Neural cell (in vitro differentiated cells): ENCODE results near the gene FGF14. TPM values are rescaled to one million over a fixed set of nuclear protein-coding genes. Genes with fewer than 3 reads are reported as not detected.

Experiments
- H2AFZ ChIP-seq: fragments of 200-600, 300-800 bp; sonication (generic), shearing (Covaris generic); 2 replicates; pipeline ENCODE4 v1.6.0; 2014; ENCODE audit warnings: low read depth, mild to moderate bottlenecking, antibody characterized with exemption, low read length, moderate library complexity
- H3F3A ChIP-seq: fragments of 200-600 bp; shearing (Covaris generic); 2 replicates; pipeline ENCODE4 v1.6.1; 2016; ENCODE audit warnings: mild to moderate bottlenecking, moderate library complexity, mixed read lengths, antibody characterized with exemption, low read length; ENCODE audit not compliant: insufficient read depth, poor library complexity, severe bottlenecking
- H3K27ac ChIP-seq: fragments of 200-600, 300-800 bp; sonication (generic), shearing (Covaris generic); 2 replicates; pipeline ENCODE4 v1.5.1; 2014; ENCODE audit warnings: mild to moderate bottlenecking, low read length, moderate library complexity
- H3K27me3 ChIP-seq: fragments of 300-800, 200-600 bp; sonication (generic), shearing (Covaris generic); 2 replicates; pipeline ENCODE4 v1.6.0; 2014; ENCODE audit warnings: mild to moderate bottlenecking, low read depth, low read length, moderate library complexity; ENCODE audit not compliant: insufficient read depth
- H3K36me3 ChIP-seq: fragments of 300-800, 200-600 bp; sonication (generic), shearing (Covaris generic); 2 replicates; pipeline ENCODE4 v1.5.1; 2014; ENCODE audit warnings: mild to moderate bottlenecking, antibody characterized with exemption, low read length, moderate library complexity; ENCODE audit not compliant: insufficient read depth
- H3K4me2 ChIP-seq: fragments of 300-800, 200-600 bp; sonication (generic), shearing (Covaris generic); 2 replicates; pipeline ENCODE4 v1.6.0; 2014; ENCODE audit warnings: mild to moderate bottlenecking, low read length
- H3K4me3 ChIP-seq: fragments of 300-800, 200-600 bp; sonication (generic), shearing (Covaris generic); 2 replicates; pipeline ENCODE4 v1.5.1; 2014; ENCODE audit warnings: mild to moderate bottlenecking, low read length, moderate library complexity
- H3K79me2 ChIP-seq: fragments of 200-600 bp; shearing (Covaris generic); replicated peaks from 2 replicates; pipeline ENCODE4 v1.6.0; 2014; ENCODE audit warnings: mild to moderate bottlenecking, low read length, moderate library complexity; ENCODE audit not compliant: insufficient read depth
- H3K9ac ChIP-seq: fragments of 300-800, 200-600 bp; sonication (generic), shearing (Covaris generic); 2 replicates; pipeline ENCODE4 v1.6.1; 2016; ENCODE audit warnings: mild to moderate bottlenecking, low read length, mixed read lengths
- H3K9me2 ChIP-seq: fragments of 200-600 bp; shearing (Covaris generic); 2 replicates; pipeline ENCODE4 v1.6.1; 2016; ENCODE audit warnings: mild to moderate bottlenecking, low read length, mixed read lengths; ENCODE audit not compliant: insufficient read depth
- H3K9me3 ChIP-seq: fragments of 200-600, 300-800 bp; sonication (generic), shearing (Covaris generic); 2 replicates; pipeline ENCODE4 v1.6.1; 2016; ENCODE audit warnings: mild to moderate bottlenecking, mixed run types, low read length, moderate library complexity, mixed read lengths
- H4K20me1 ChIP-seq: fragments of 200-600 bp; shearing (Covaris generic); 2 replicates; pipeline ENCODE4 v1.6.1; 2016; ENCODE audit warnings: mild to moderate bottlenecking, mixed run types; ENCODE audit not compliant: insufficient read depth
- EP300 ChIP-seq: fragments of 450-650 bp; conservative IDR thresholded peaks from 2 replicates; pipeline ENCODE4 v1.6.1; 2014; ENCODE audit warnings: antibody characterized with exemption, mild to moderate bottlenecking, moderate library complexity; ENCODE audit not compliant: poor library complexity, severe bottlenecking
- EZH2 ChIP-seq: fragments of 200-600, 300-800 bp; shearing (Covaris generic), sonication (generic); IDR thresholded peaks from 2 replicates; pipeline ENCODE4 v1.6.1; 2014; ENCODE audit warnings: antibody characterized with exemption, low read length, borderline replicate concordance, mild to moderate bottlenecking; ENCODE audit not compliant: insufficient read depth, poor library complexity, severe bottlenecking
- MXI1 ChIP-seq: fragments of 450-650 bp; conservative IDR thresholded peaks from 2 replicates; pipeline ENCODE4 v1.6.1; 2014; ENCODE audit warnings: antibody characterized with exemption, mild to moderate bottlenecking; ENCODE audit not compliant: poor library complexity, severe bottlenecking
- POLR2AphosphoS5 ChIP-seq: IDR thresholded peaks from 2 replicates; pipeline ENCODE4 v1.6.1; 2012
- RAD21 ChIP-seq: fragments of 450-650 bp; conservative IDR thresholded peaks from 2 replicates; pipeline ENCODE4 v1.6.1; 2014; ENCODE audit warnings: antibody characterized with exemption, mild to moderate bottlenecking, moderate library complexity
- SMC3 ChIP-seq: fragments of 450-650 bp; conservative IDR thresholded peaks from 2 replicates; pipeline ENCODE4 v1.6.1; 2014; ENCODE audit warnings: antibody characterized with exemption, mild to moderate bottlenecking, moderate library complexity; ENCODE audit not compliant: poor library complexity
- TAF1 ChIP-seq: IDR thresholded peaks from 2 replicates; pipeline ENCODE4 v1.6.1; 2012; ENCODE audit warnings: low read depth
- polyA plus RNA-seq: library from polyadenylated mRNA; depleted of rRNA; stranded (reverse); fragments of >200 nt; gene quantifications from 2 replicates; pipeline ENCODE4 v1.2.3, GENCODE V29; 2014
- TF ChIP-seq, protein P1 (sequence below): fragments of 450-650 bp; IDR thresholded peaks from 2 replicates; pipeline ENCODE4 v1.5.1; 2014; ENCODE audit warnings: antibody characterized with exemption, mild to moderate bottlenecking, moderate library complexity; ENCODE audit not compliant: poor library complexity, severe bottlenecking
- TF ChIP-seq, protein P2 (sequence below): IDR thresholded peaks from 2 replicates; pipeline ENCODE4 v1.6.1; 2012; ENCODE audit warnings: borderline replicate concordance

The FGF14 gene
- polyA plus RNA-seq, 1 donor from 2014 or later, result 36.4 TPM

DNA sequence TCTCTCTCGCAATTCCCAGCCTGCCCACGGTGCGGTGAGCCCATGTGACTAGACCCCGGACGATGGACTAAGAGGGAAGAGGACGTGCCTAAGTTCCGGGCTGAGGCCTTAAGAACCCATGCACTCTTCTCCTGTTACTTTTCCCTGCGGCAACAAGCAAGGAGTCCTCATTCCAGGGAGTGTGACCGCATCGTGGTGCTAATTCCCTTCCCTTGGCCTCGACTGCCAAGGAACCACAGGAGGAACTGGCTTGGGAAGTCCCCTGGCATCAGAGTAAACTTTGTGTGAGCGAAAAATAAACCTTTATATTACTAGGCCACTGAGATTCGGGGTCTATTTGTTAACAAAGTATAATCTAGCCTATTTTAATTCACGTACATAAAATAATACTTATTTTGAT lies 34.0 kb downstream of the FGF14 start:
- Histone ChIP-seq H3F3A (no peaks in the 10 kb centered on the region), H4K20me1 (no peaks in the 10 kb centered on the region), H3K9ac (no peak overlapping the region), H3K27ac (no peak overlapping the region), H3K4me2 (no peak overlapping the region), H3K9me3 (no peaks in the 10 kb centered on the region), H3K36me3 (no peaks in the 10 kb centered on the region), H3K27me3 (no peaks in the 10 kb centered on the region), H2AFZ (no peak overlapping the region), H3K4me3 (no peak overlapping the region), H3K9me2 (no peaks in the 10 kb centered on the region), H3K79me2 (no peaks in the 10 kb centered on the region)
- TF ChIP-seq MXI1 (no peak), EZH2 (no peak), TAF1 (no peak), EP300 (no peak), SMC3 (no peak), RAD21 (no peak), POLR2AphosphoS5 (no peak)
- TF ChIP-seq, protein P1, sequence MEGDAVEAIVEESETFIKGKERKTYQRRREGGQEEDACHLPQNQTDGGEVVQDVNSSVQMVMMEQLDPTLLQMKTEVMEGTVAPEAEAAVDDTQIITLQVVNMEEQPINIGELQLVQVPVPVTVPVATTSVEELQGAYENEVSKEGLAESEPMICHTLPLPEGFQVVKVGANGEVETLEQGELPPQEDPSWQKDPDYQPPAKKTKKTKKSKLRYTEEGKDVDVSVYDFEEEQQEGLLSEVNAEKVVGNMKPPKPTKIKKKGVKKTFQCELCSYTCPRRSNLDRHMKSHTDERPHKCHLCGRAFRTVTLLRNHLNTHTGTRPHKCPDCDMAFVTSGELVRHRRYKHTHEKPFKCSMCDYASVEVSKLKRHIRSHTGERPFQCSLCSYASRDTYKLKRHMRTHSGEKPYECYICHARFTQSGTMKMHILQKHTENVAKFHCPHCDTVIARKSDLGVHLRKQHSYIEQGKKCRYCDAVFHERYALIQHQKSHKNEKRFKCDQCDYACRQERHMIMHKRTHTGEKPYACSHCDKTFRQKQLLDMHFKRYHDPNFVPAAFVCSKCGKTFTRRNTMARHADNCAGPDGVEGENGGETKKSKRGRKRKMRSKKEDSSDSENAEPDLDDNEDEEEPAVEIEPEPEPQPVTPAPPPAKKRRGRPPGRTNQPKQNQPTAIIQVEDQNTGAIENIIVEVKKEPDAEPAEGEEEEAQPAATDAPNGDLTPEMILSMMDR, result no peak
- TF ChIP-seq, protein P2, sequence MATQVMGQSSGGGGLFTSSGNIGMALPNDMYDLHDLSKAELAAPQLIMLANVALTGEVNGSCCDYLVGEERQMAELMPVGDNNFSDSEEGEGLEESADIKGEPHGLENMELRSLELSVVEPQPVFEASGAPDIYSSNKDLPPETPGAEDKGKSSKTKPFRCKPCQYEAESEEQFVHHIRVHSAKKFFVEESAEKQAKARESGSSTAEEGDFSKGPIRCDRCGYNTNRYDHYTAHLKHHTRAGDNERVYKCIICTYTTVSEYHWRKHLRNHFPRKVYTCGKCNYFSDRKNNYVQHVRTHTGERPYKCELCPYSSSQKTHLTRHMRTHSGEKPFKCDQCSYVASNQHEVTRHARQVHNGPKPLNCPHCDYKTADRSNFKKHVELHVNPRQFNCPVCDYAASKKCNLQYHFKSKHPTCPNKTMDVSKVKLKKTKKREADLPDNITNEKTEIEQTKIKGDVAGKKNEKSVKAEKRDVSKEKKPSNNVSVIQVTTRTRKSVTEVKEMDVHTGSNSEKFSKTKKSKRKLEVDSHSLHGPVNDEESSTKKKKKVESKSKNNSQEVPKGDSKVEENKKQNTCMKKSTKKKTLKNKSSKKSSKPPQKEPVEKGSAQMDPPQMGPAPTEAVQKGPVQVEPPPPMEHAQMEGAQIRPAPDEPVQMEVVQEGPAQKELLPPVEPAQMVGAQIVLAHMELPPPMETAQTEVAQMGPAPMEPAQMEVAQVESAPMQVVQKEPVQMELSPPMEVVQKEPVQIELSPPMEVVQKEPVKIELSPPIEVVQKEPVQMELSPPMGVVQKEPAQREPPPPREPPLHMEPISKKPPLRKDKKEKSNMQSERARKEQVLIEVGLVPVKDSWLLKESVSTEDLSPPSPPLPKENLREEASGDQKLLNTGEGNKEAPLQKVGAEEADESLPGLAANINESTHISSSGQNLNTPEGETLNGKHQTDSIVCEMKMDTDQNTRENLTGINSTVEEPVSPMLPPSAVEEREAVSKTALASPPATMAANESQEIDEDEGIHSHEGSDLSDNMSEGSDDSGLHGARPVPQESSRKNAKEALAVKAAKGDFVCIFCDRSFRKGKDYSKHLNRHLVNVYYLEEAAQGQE, result no peak

DNA sequence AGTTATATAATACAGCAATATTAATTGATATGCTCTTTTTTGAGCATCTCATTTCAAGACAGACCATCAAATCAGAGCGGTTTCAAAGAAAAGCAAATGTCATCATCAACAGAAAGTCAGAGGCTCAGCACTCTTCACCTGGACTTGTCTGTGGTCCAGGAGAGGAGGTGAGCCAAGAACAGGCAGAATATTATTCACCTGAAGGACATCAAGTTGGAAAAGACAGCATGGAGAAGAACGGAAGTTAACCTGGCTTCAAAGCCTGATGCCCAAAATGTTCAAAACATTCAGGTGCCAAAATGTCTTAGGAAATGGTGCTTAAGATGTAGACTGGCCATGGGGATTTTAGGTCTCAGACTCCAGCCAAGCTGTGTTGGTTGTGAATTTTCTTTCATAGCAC lies 40.7 kb downstream of the FGF14 start:
- TF ChIP-seq TAF1 (no peak), MXI1 (no peak), EP300 (no peak), POLR2AphosphoS5 (no peak)
- TF ChIP-seq, protein P2, result no peak
- Histone ChIP-seq H3K27me3 (no peaks in the 10 kb centered on the region), H2AFZ (no peak overlapping the region), H3K79me2 (no peaks in the 10 kb centered on the region), H3K9me3 (no peaks in the 10 kb centered on the region), H3K4me2 (no peak overlapping the region), H3K9ac (no peak overlapping the region), H3F3A (no peaks in the 10 kb centered on the region), H3K4me3 (no peak overlapping the region), H3K36me3 (no peaks in the 10 kb centered on the region), H3K27ac (no peak overlapping the region), H3K9me2 (no peaks in the 10 kb centered on the region), H4K20me1 (no peaks in the 10 kb centered on the region)
